Epithelial cell of esophagus (primary cell): ENCODE measurements around the gene LRRC70.

Source experiments
- DNase-seq: peaks from one replicate; pipeline ENCODE4 v3.0.0; 2010; ENCODE audit warnings: low read depth
- H3K4me3 ChIP-seq: 2 replicates; pipeline ENCODE4 v1.5.1; 2011; ENCODE audit warnings: mild to moderate bottlenecking, low read length, control low read depth
- TF ChIP-seq, protein P1 (sequence below): IDR thresholded peaks from 2 replicates; pipeline ENCODE4 v1.5.1; 2011; ENCODE audit warnings: low read depth, mild to moderate bottlenecking, low read length, control low read depth, inconsistent platforms; ENCODE audit not compliant: insufficient read depth; ENCODE audit errors: missing control alignments

Gene LRRC70

GRCh38 chr5:62600560-62601252, 22.1 kb downstream of the LRRC70 start:
- peak; percentile 11 for DNase-seq
- TF ChIP-seq, protein P1, sequence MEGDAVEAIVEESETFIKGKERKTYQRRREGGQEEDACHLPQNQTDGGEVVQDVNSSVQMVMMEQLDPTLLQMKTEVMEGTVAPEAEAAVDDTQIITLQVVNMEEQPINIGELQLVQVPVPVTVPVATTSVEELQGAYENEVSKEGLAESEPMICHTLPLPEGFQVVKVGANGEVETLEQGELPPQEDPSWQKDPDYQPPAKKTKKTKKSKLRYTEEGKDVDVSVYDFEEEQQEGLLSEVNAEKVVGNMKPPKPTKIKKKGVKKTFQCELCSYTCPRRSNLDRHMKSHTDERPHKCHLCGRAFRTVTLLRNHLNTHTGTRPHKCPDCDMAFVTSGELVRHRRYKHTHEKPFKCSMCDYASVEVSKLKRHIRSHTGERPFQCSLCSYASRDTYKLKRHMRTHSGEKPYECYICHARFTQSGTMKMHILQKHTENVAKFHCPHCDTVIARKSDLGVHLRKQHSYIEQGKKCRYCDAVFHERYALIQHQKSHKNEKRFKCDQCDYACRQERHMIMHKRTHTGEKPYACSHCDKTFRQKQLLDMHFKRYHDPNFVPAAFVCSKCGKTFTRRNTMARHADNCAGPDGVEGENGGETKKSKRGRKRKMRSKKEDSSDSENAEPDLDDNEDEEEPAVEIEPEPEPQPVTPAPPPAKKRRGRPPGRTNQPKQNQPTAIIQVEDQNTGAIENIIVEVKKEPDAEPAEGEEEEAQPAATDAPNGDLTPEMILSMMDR, result no peak
- no peak overlapping the region for H3K4me3 ChIP-seq

DNA sequence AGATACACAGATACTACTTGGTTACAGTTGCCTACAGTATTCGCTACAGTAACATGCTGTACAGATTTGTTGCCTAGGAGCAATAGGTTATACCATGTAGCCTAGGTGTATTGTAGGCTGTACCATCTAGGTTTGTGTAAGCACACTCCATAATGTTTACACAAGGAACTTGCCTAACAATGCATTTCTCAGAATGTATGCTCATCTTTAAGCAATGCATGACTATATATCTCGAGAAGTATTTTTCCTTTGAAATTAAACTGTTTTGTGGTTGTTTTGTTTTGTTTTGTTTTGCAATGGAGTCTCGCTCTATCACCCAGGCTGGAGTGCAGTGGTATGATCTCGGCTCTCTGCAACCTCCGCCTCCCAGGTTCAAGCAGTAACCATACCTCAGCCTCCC, 25.3 kb downstream of the LRRC70 start:
- TF ChIP-seq, protein P1, result no peak
- peak; percentile 22 for DNase-seq
- H3K4me3 ChIP-seq, result no peak overlapping the region

- TF ChIP-seq, protein P1, result no peak
- H3K4me3 ChIP-seq, result no peak overlapping the region
- no peak for DNase-seq
These were observed 27.0 kb downstream of the LRRC70 start for GRCh38 chr5:62605638-62606037.

GRCh38 chr5:62606878-62607277, 28.3 kb downstream of the LRRC70 start:
- TF ChIP-seq, protein P1, result no peak
- no peak overlapping the region for H3K4me3 ChIP-seq
- no peak for DNase-seq

- DNase-seq, result no peak
- TF ChIP-seq, protein P1, result no peak
These were observed 29.0 kb downstream of the LRRC70 start for GRCh38 chr5:62607615-62608014.

DNA sequence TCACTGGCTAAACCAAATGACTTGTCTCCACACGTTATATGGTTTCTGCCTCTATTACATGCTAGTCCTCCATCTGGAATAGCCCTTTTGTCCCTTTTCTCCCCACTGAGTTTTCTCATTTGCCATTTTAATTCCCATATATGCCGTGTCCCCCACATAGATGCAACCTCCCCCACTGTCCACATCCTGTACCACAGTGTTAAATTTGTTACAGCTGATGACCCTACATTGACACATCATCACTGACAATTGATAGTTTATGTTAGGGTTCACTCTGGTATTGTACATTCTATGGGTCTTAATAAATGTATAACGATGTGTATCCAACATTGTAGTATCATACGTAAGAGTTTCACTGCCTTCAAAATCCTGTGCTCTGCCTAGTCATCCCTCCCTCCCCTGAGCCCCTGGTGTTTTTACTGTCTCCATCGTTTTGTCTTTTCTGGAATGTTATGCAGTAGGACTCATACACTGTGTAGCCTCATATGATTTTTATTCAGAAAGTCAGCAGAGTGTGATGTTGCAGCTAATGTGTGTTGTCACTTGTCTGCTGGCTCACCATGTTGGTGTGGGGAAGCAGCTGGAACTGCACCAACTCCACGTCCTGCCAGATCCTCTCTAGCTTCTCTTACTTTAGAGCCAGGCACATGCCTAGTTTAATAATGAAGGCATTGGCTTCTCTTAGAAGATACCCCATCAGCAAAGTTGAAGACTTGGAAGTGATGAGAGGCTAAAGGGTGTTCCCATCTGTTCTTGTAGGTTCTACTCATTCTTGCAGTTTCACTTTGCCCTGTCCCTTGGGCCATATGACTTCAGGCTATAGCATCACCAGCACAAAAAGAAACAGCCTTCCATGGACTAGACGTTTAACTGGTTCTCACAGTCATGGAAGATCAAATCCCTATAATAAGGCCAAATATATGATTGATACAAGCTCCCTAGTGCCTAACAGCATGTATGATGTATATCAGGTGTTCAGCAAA, 30.2 kb downstream of the LRRC70 start:
- no peak overlapping the region for H3K4me3 ChIP-seq
- DNase-seq, result no peak
- TF ChIP-seq, protein P1, result no peak

More at GRCh38 chr5:62607615-62608014, 29.0 kb downstream of the LRRC70 start:
- H3K4me3 ChIP-seq, result no peak overlapping the region
